Measurements from ENCODE around the gene STAT1.

DNA sequence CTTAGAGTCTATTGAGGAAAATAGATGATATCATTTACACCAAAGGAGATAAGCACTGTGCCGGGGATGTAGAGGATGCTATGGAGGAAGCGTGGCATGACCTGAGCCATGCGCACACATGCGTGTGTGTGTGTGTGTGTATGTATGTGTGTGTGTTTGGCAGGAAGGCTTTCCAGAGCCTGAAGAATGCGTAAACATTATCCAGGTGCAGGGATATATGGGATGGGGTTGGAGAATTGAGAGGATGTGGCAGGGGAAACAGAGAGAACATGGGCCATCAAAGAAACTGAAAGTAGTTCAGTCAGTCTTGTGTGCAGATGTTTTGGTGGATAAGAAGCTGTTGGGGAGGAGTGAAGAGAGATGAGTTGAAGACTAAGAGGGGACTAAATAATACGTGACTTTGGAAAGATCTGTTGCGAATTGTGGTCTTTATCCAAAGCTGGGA, 9.3 kb upstream of the STAT1 start:
- TF ChIP-seq, protein P1, sequence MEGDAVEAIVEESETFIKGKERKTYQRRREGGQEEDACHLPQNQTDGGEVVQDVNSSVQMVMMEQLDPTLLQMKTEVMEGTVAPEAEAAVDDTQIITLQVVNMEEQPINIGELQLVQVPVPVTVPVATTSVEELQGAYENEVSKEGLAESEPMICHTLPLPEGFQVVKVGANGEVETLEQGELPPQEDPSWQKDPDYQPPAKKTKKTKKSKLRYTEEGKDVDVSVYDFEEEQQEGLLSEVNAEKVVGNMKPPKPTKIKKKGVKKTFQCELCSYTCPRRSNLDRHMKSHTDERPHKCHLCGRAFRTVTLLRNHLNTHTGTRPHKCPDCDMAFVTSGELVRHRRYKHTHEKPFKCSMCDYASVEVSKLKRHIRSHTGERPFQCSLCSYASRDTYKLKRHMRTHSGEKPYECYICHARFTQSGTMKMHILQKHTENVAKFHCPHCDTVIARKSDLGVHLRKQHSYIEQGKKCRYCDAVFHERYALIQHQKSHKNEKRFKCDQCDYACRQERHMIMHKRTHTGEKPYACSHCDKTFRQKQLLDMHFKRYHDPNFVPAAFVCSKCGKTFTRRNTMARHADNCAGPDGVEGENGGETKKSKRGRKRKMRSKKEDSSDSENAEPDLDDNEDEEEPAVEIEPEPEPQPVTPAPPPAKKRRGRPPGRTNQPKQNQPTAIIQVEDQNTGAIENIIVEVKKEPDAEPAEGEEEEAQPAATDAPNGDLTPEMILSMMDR (IDR thresholded peaks at IDR 0.05; ENCODE audit: low read depth, low read length): no peak
- TF ChIP-seq EZH2phosphoT487 (IDR thresholded peaks at IDR 0.05; ENCODE audit: low read depth): no peak
